GM23248 (cell line): ENCODE results near the gene EML3. TPM values are rescaled to one million over a fixed set of nuclear protein-coding genes. Genes with fewer than 3 reads are reported as not detected.

Experiments used
- DNase-seq: peaks from one replicate; pipeline ENCODE4 v3.0.0-alpha.2; 2015
- H2AFZ ChIP-seq: fragments of 200-600 bp; sonication (generic); 2 replicates; pipeline ENCODE4 v1.6.1; 2016; ENCODE audit warnings: antibody characterized with exemption
- H3F3A ChIP-seq: fragments of 200-600 bp; sonication (generic); 2 replicates; pipeline ENCODE4 v1.6.1; 2016; ENCODE audit warnings: mild to moderate bottlenecking, antibody characterized with exemption, mixed run types; ENCODE audit not compliant: insufficient read depth
- H3K27ac ChIP-seq: fragments of 200-600 bp; sonication (generic); 2 replicates; pipeline ENCODE4 v1.5.1; 2016; ENCODE audit warnings: mild to moderate bottlenecking
- H3K27me3 ChIP-seq: fragments of 200-600 bp; sonication (generic); replicated peaks from 2 replicates; pipeline ENCODE4 v1.6.1; 2016; ENCODE audit warnings: mild to moderate bottlenecking; ENCODE audit not compliant: insufficient read depth
- H3K36me3 ChIP-seq: fragments of 200-600 bp; sonication (generic); 2 replicates; pipeline ENCODE4 v1.6.1; 2016; ENCODE audit warnings: low read depth, mild to moderate bottlenecking
- H3K4me1 ChIP-seq: fragments of 200-600 bp; sonication (generic); 2 replicates; pipeline ENCODE4 v1.6.1; 2016; ENCODE audit warnings: mild to moderate bottlenecking; ENCODE audit not compliant: insufficient read depth
- H3K4me2 ChIP-seq: fragments of 200-600 bp; sonication (generic); one replicate; pipeline ENCODE4 v1.6.1; 2016; ENCODE audit warnings: mild to moderate bottlenecking; ENCODE audit not compliant: unreplicated experiment
- H3K4me3 ChIP-seq: fragments of 200-600 bp; sonication (generic); 2 replicates; pipeline ENCODE4 v1.5.1; 2016; ENCODE audit warnings: mild to moderate bottlenecking
- H3K79me2 ChIP-seq: fragments of 200-600 bp; sonication (generic); 2 replicates; pipeline ENCODE4 v1.6.1; 2016; ENCODE audit warnings: mild to moderate bottlenecking; ENCODE audit not compliant: insufficient read depth
- H3K9ac ChIP-seq: fragments of 200-600 bp; sonication (generic); 2 replicates; pipeline ENCODE4 v1.6.1; 2016; ENCODE audit warnings: mild to moderate bottlenecking
- H3K9me2 ChIP-seq: fragments of 200-600 bp; sonication (generic); 2 replicates; pipeline ENCODE4 v1.6.1; 2016; ENCODE audit warnings: mixed run types, mild to moderate bottlenecking, moderate library complexity; ENCODE audit not compliant: insufficient read depth
- H3K9me3 ChIP-seq: fragments of 200-600 bp; sonication (generic); one replicate; pipeline ENCODE4 v1.6.1; 2017; ENCODE audit warnings: low read depth
- H4K20me1 ChIP-seq: fragments of 200-600 bp; sonication (generic); 2 replicates; pipeline ENCODE4 v1.6.0; 2016; ENCODE audit not compliant: insufficient read depth
- EZH2 ChIP-seq: fragments of 200-600 bp; sonication (generic); IDR thresholded peaks from 2 replicates; pipeline ENCODE4 v1.6.1; 2018; ENCODE audit warnings: antibody characterized with exemption, mild to moderate bottlenecking; ENCODE audit not compliant: insufficient read depth, poor library complexity, severe bottlenecking
- EZH2phosphoT487 ChIP-seq: fragments of 200-600 bp; sonication (generic); IDR thresholded peaks from 2 replicates; pipeline ENCODE4 v1.6.1; 2018; ENCODE audit warnings: antibody characterized with exemption, moderate library complexity, mild to moderate bottlenecking, low read depth; ENCODE audit not compliant: insufficient read depth
- WGBS, 2 experiments: methylation state at CpG; one replicate each; pipeline ENCODE4 v1.1.6; 2015 to 2017; ENCODE audit warnings: low lambda C conversion rate in 2 of 2, low coverage in 1 of 2; ENCODE audit errors: missing lambda C conversion rate in 2 of 2; 5-methylcytosine and 5-hydroxymethylcytosine counted together
- in situ Hi-C: fragments of 300-500 bp; cut with MboI; formaldehyde crosslinking; loops from 2 replicates; pipeline ENCODE4 v1.15.0; 2020
- polyA plus RNA-seq: library from polyadenylated mRNA; unstranded; fragments of >200 nt; fragmentation: Nextera tagmentation; extraction: Ambion mirVana; gene quantifications from 2 replicates; pipeline ENCODE4 v1.2.1, GENCODE V29; 2016
- total RNA-seq: library from RNA; depleted of rRNA; stranded (reverse); fragments of >200 nt; shearing (Covaris generic); gene quantifications from 2 replicates; pipeline ENCODE4 v1.2.3, GENCODE V29; 2014

EML3 gene
- total and polyA plus RNA-seq, 2 experiments from 2014 or later, result 34.8 to 47.2 TPM

DNA sequence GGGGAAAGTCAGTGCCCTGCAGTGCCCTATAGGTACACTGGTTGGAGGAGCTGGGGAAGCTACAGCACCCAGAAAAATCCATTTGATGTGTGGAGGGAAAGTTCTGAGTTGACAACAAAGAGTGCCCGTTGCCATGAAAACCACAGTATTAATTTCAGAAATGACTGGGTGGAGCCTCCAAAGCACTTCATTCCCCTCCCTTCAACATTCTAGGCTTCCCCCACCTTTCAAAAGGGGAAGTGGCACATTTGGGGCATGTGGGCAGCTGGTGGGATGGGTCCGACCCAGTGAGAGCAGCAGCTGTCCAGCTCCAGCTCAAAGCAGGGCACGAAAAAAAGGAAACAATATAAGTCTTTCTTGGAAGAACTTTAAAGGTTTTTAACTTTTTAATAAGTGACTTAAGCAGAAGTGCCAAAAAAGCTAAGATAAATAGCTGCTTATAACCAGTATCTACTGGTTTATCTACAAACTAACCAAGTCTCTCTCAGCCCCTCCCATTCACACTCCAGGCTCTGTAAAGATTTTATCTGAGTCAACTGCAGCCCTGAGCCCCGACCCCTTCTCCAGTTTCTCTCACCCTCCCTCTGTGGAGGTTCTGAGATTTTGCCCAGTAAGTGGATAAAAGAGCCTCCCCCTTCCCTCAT is 57.0 kb downstream of the EML3 start:
- Histone ChIP-seq H2AFZ (no peak overlapping the region), H3K9ac (peak overlapping the region; percentile 69), H3F3A (peaks cover 69% of the 10 kb centered on the region), H4K20me1 (no peaks in the 10 kb centered on the region), H3K27me3 (no peaks in the 10 kb centered on the region), H3K9me2 (no peaks in the 10 kb centered on the region), H3K4me1 (peaks cover 55% of the 10 kb centered on the region), H3K4me2 (peak overlapping the region; percentile 82), H3K9me3 (no peaks in the 10 kb centered on the region), H3K79me2 (peaks cover 59% of the 10 kb centered on the region), H3K36me3 (peaks cover 15% of the 10 kb centered on the region), H3K4me3 (peak overlapping the region; percentile 35), H3K27ac (peak overlapping the region; percentile 90)
- WGBS, 2 experiments, result 11% methylated on average over 3 to 4 of the region's 4 CpGs
- in situ Hi-C loops, result loop anchor here (10.0 kb wide), 1 partner anchor 161 kb away; no protein-coding TSS in a partner anchor
- TF ChIP-seq EZH2 (no peak), EZH2phosphoT487 (no peak)
- DNase-seq, result peak; percentile 49

DNA sequence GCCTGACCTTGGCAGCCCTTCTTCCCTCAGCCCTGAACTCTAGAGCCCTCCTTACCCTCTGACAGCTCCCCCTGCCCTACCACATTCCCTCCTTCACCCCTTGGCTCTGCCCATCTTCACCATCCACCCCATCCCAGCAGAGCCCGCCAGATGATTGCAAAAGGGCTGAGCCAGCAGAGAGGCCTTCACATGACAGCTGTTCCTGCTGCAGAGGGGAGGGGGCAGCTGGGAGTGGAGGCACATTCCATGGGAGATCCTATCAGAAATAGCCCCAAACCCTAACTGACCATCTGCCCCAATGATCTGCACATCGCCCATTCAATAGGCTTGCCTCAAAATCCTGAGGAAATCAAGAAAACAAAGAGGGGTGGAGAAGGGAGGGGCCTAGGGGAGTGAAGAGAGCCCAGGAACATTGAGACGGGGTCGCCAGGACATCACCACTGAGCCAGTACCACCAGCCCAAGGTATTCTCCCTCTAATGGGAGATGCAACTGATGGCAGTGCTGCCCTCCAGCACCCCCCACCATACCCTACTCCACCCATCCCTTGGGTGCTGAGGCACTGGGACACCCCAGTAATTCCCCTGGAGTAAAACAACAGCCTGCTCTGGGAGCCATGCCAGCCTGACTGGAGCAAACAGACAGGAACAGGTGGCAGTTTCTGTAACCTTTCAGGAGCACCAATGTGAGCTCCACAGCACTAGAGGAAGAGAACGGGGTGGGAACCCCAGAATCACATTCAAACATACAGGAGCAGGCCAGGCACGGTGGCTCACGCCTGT is 58.0 kb downstream of the EML3 start:
- DNase-seq, result no peak
- Histone ChIP-seq H3K4me3 (peak overlapping the region; percentile 72), H3F3A (peaks cover 62% of the 10 kb centered on the region), H3K27ac (peak overlapping the region; percentile 90), H3K9me2 (no peaks in the 10 kb centered on the region), H3K36me3 (peaks cover 10% of the 10 kb centered on the region), H3K4me2 (peak overlapping the region; percentile 95), H2AFZ (no peak overlapping the region), H3K27me3 (no peaks in the 10 kb centered on the region), H4K20me1 (no peaks in the 10 kb centered on the region), H3K9me3 (no peaks in the 10 kb centered on the region), H3K79me2 (peaks cover 59% of the 10 kb centered on the region), H3K4me1 (peaks cover 50% of the 10 kb centered on the region), H3K9ac (peak overlapping the region; percentile 81)
- 50 to 54% methylated on average over 7 of the region's 7 CpGs for WGBS, 2 experiments
- in situ Hi-C loops, result loop anchor here (10.0 kb wide), 1 partner anchor 160 kb away; no protein-coding TSS in a partner anchor
- TF ChIP-seq EZH2, result no peak
- TF ChIP-seq EZH2phosphoT487, result no peak

DNA sequence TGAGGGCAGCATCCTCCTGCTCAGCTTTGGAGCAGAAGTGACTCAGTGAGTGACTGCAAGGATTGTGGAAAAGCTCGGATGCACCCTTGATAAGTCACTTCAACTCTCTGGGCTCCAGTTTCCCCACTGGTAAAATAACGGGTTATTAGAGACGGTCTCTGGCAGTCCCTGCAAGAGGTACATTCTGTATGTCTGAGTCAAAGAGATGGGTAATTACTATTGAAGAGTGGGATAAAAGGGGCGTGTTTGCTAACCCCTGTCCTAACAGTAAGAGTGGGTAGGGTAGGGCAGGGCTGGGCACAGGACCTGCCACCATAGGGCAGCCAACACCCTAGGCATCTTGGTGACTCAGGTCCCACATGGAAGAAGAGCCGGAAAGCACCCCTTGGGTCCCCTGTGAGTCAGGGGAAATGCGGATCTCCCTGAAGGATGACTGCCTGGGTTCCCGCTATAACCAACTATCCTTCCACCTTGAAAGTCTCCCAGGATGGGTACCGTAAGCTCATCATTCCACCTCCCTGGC is 58.7 kb downstream of the EML3 start:
- Histone ChIP-seq H3K79me2 (peaks cover 54% of the 10 kb centered on the region), H3K4me1 (peaks cover 50% of the 10 kb centered on the region), H3K4me3 (peak overlapping the region; percentile 72), H3F3A (peaks cover 57% of the 10 kb centered on the region), H3K9ac (peak overlapping the region; percentile 81), H3K27me3 (no peaks in the 10 kb centered on the region), H4K20me1 (no peaks in the 10 kb centered on the region), H3K9me3 (no peaks in the 10 kb centered on the region), H3K27ac (peak overlapping the region; percentile 90), H3K4me2 (peak overlapping the region; percentile 95), H2AFZ (peak overlapping the region; percentile 62), H3K36me3 (0 out of 2 replicates have a peak, but pooled peaks cover 3% of the 10 kb centered on the region), H3K9me2 (no peaks in the 10 kb centered on the region)
- TF ChIP-seq EZH2 (no peak), EZH2phosphoT487 (no peak)
- in situ Hi-C loops, result loop anchor here (10.0 kb wide), 1 partner anchor 159 kb away; no protein-coding TSS in a partner anchor
- WGBS, 2 experiments, result 6 to 7% methylated on average over 8 of the region's 8 CpGs
- peak; percentile 97 for DNase-seq

DNA sequence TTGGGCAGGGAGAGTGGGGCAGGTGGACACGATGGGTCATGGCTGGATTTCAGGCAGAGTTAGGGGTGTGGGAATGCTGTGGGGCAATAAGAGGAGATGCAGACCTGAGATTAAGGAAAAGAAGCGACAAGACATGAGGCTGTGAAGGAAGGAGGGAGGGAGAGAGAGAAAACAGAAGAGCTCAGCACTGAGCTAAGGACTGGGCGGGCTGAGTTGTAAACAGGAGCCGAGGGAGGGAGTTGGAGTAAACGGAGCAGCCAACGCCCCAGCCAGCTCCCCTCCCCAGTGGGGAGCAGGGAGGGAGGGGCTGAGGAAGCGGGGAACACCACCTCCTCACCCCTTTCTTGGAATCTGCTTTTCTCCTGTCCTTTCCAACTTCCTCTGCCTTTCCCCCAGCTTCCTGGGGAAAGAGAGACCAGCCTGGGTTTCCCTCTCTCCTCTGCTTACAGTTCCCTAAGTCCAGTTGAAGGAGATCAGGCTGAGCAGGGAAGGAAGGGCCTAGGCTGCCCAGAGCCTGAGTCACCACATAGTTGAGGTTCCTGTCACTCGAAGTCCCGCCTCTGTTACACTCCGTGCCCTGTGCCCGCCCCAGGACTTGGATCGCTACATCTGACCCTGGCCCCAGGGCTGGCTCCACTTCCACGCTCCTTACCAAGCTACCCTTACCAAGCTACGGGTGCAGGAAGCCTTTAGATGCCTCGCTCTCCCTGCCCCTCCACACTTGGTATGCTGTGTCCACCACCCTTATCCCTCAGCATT is 59.3 kb downstream of the EML3 start:
- Histone ChIP-seq H3K4me1 (peaks cover 50% of the 10 kb centered on the region), H3K79me2 (peaks cover 54% of the 10 kb centered on the region), H3K9me3 (no peaks in the 10 kb centered on the region), H3K27me3 (no peaks in the 10 kb centered on the region), H3F3A (peaks cover 57% of the 10 kb centered on the region), H3K27ac (peak overlapping the region; percentile 90), H3K4me2 (peak overlapping the region; percentile 95), H3K9ac (peak overlapping the region; percentile 81), H3K36me3 (no peaks in the 10 kb centered on the region), H4K20me1 (no peaks in the 10 kb centered on the region), H3K4me3 (peak overlapping the region; percentile 72), H3K9me2 (no peaks in the 10 kb centered on the region), H2AFZ (peak overlapping the region; percentile 62)
- no peak for TF ChIP-seq EZH2phosphoT487
- no peak for TF ChIP-seq EZH2
- peak; percentile 98 for DNase-seq
- WGBS, 2 experiments, result 0 to 1% methylated on average over 13 to 15 of the region's 15 CpGs
- in situ Hi-C loops, result loop anchor here (10.0 kb wide), 1 partner anchor 158 kb away; no protein-coding TSS in a partner anchor
